WTC11 (cell line): Measurements from ENCODE around the gene PBRM1. TPM values are rescaled to one million over a fixed set of nuclear protein-coding genes. Genes with fewer than 3 reads are reported as not detected.

Experiments used
- ATAC-seq: fragments of 200-7000 bp; cut with Tn5 transposase; 2 replicates; pipeline ENCODE4 v1.10.0; 2021; ENCODE audit warnings: mild to moderate bottlenecking, moderate library complexity
- CTCF ChIA-PET: fragments of 300-600 bp; sonication (Branson Sonifier 250); formaldehyde crosslinking; loops from one replicate; lab custom pipeline; 2021; ENCODE audit warnings: antibody characterized with exemption; lab: Charles Lee
- POLR2A ChIA-PET: fragments of 350-600 bp; sonication (Branson Sonifier 250); formaldehyde crosslinking; loops from one replicate; lab custom pipeline; 2021; ENCODE audit warnings: antibody characterized with exemption; lab: Charles Lee
- DNase-seq: peaks from one replicate; pipeline ENCODE4 v3.0.0; 2021; ENCODE audit warnings: low spot score
- H3K27ac Mint-ChIP-seq: 2 replicates; pipeline ENCODE4 v1.8.0; 2021; ENCODE audit warnings: mixed read lengths
- H3K27me3 Mint-ChIP-seq: 2 replicates; pipeline ENCODE4 v1.8.0; 2021; ENCODE audit warnings: low read depth, mild to moderate bottlenecking, moderate library complexity, mixed read lengths
- H3K36me3 Mint-ChIP-seq: 2 replicates; pipeline ENCODE4 v1.8.0; 2021; ENCODE audit warnings: mixed read lengths
- H3K4me1 Mint-ChIP-seq: 2 replicates; pipeline ENCODE4 v1.8.0; 2022; ENCODE audit warnings: mixed read lengths
- H3K4me3 Mint-ChIP-seq: 2 replicates; pipeline ENCODE4 v1.8.0; 2021; ENCODE audit warnings: mild to moderate bottlenecking, moderate library complexity, mixed read lengths
- H3K9me3 Mint-ChIP-seq: 2 replicates; pipeline ENCODE4 v1.8.0; 2021; ENCODE audit warnings: mixed read lengths
- ATF1 ChIP-seq: sonication (generic); formaldehyde crosslinking; IDR thresholded peaks from 2 replicates; pipeline ENCODE4 v1.8.1; 2023; ENCODE audit warnings: mild to moderate bottlenecking, moderate library complexity, missing genetic modification reagents
- CREM ChIP-seq: sonication (generic); formaldehyde crosslinking; IDR thresholded peaks from 2 replicates; pipeline ENCODE4 v1.8.1; 2022; ENCODE audit warnings: mild to moderate bottlenecking, missing genetic modification reagents, moderate library complexity
- CTCF ChIP-seq: fragments of 200-600 bp; IDR thresholded peaks from 2 replicates; pipeline ENCODE4 v1.8.0; 2022; ENCODE audit warnings: antibody characterized with exemption
- E2F4 ChIP-seq: sonication (generic); formaldehyde crosslinking; IDR thresholded peaks from 2 replicates; pipeline ENCODE4 v1.8.1; 2022; ENCODE audit warnings: low read depth, mild to moderate bottlenecking, moderate library complexity, missing genetic modification reagents, borderline replicate concordance
- FOXJ3 ChIP-seq: sonication (generic); formaldehyde crosslinking; IDR thresholded peaks from 2 replicates; pipeline ENCODE4 v1.9.0; 2021; ENCODE audit warnings: missing genetic modification reagents, mild to moderate bottlenecking, borderline replicate concordance
- IRF1 ChIP-seq: sonication (generic); formaldehyde crosslinking; IDR thresholded peaks from 2 replicates; pipeline ENCODE4 v1.8.0; 2023; ENCODE audit warnings: missing genetic modification reagents
- IRF2 ChIP-seq: sonication (generic); formaldehyde crosslinking; IDR thresholded peaks from 2 replicates; pipeline ENCODE4 v1.8.0; 2022; ENCODE audit warnings: low read depth, missing genetic modification reagents, borderline replicate concordance
- MLX ChIP-seq: sonication (generic); formaldehyde crosslinking; IDR thresholded peaks from 2 replicates; pipeline ENCODE4 v1.8.1; 2023; ENCODE audit warnings: mild to moderate bottlenecking, missing genetic modification reagents, moderate library complexity
- NFE2L1 ChIP-seq: sonication (generic); formaldehyde crosslinking; IDR thresholded peaks from 2 replicates; pipeline ENCODE4 v1.8.1; 2023; ENCODE audit warnings: missing genetic modification reagents
- SMAD3 ChIP-seq: sonication (generic); formaldehyde crosslinking; IDR thresholded peaks from 2 replicates; pipeline ENCODE4 v1.8.0; 2022; ENCODE audit warnings: missing genetic modification reagents, mild to moderate bottlenecking, borderline replicate concordance
- TEAD1 ChIP-seq: sonication (generic); formaldehyde crosslinking; IDR thresholded peaks from 2 replicates; pipeline ENCODE4 v1.8.0; 2022; ENCODE audit warnings: mild to moderate bottlenecking, missing genetic modification reagents
- TEAD4 ChIP-seq: sonication (generic); formaldehyde crosslinking; IDR thresholded peaks from 2 replicates; pipeline ENCODE4 v1.8.0; 2022; ENCODE audit warnings: mild to moderate bottlenecking, missing genetic modification reagents
- TP53 ChIP-seq: sonication (generic); formaldehyde crosslinking; IDR thresholded peaks from 2 replicates; pipeline ENCODE4 v1.8.1; 2023; ENCODE audit warnings: mild to moderate bottlenecking, missing genetic modification reagents
- ZNF425 ChIP-seq: fragments of 250-450 bp; sonication (Bioruptor Pico); conservative IDR thresholded peaks from 2 replicates; pipeline ENCODE4 v1.9.0; 2021; ENCODE audit warnings: mild to moderate bottlenecking
- total RNA-seq: library from RNA; stranded (reverse); gene quantifications from 3 replicates; pipeline ENCODE4 v1.2.3, GENCODE V29; 2021
- TF ChIP-seq, protein P1 (sequence below): sonication (generic); formaldehyde crosslinking; IDR thresholded peaks from 2 replicates; pipeline ENCODE4 v1.8.1; 2022; ENCODE audit warnings: missing genetic modification reagents, borderline replicate concordance
- TF ChIP-seq, protein P2 (sequence below): sonication (generic); formaldehyde crosslinking; IDR thresholded peaks from 2 replicates; pipeline ENCODE4 v1.8.0; 2022; ENCODE audit warnings: mild to moderate bottlenecking, missing genetic modification reagents
- TF ChIP-seq, protein P3 (sequence below): sonication (generic); formaldehyde crosslinking; IDR thresholded peaks from 2 replicates; pipeline ENCODE4 v1.8.0; 2022; ENCODE audit warnings: mild to moderate bottlenecking, missing genetic modification reagents

Gene PBRM1
- total RNA-seq, 1 experiment from 2014 or later = 48.8 TPM

DNA sequence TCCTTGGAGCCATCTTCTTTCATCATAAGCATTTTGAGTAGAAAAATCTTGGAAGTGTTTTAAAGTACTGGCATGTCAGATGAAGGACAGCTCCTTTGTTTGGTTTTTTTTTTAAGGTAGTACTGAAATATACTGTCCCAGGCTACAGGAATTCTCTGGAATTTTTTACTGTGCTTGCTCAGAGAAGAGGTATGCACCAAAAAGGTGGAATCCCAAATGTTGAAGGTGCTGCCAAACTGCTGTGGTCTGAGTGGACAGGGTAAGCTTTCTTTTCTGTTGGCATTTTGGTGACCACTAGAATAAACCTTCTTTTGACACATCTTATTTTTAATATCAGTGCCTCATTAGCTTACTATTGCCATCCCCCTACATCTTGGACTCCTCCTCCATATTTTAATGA, 7.4 kb upstream of the PBRM1 start:
- no peak overlapping the region for H3K4me3 Mint-ChIP-seq
- ATAC-seq (no peak), DNase-seq (no peak)
- no peak for TF ChIP-seq MLX (CRISPR knock-in tag)
- no peak for TF ChIP-seq IRF2 (CRISPR knock-in tag)
- no peak for TF ChIP-seq CREM (CRISPR knock-in tag)
- TF ChIP-seq, protein P1, sequence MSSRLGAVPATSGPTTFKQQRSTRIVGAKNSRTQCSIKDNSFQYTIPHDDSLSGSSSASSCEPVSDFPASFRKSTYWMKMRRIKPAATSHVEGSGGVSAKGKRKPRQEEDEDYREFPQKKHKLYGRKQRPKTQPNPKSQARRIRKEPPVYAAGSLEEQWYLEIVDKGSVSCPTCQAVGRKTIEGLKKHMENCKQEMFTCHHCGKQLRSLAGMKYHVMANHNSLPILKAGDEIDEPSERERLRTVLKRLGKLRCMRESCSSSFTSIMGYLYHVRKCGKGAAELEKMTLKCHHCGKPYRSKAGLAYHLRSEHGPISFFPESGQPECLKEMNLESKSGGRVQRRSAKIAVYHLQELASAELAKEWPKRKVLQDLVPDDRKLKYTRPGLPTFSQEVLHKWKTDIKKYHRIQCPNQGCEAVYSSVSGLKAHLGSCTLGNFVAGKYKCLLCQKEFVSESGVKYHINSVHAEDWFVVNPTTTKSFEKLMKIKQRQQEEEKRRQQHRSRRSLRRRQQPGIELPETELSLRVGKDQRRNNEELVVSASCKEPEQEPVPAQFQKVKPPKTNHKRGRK (CRISPR knock-in tag) = no peak
- no peak for TF ChIP-seq SMAD3 (CRISPR knock-in tag)
- TF ChIP-seq, protein P2, sequence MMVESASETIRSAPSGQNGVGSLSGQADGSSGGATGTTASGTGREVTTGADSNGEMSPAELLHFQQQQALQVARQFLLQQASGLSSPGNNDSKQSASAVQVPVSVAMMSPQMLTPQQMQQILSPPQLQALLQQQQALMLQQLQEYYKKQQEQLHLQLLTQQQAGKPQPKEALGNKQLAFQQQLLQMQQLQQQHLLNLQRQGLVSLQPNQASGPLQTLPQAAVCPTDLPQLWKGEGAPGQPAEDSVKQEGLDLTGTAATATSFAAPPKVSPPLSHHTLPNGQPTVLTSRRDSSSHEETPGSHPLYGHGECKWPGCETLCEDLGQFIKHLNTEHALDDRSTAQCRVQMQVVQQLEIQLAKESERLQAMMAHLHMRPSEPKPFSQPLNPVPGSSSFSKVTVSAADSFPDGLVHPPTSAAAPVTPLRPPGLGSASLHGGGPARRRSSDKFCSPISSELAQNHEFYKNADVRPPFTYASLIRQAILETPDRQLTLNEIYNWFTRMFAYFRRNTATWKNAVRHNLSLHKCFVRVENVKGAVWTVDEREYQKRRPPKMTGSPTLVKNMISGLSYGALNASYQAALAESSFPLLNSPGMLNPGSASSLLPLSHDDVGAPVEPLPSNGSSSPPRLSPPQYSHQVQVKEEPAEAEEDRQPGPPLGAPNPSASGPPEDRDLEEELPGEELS (CRISPR knock-in tag) = no peak
- no peak for TF ChIP-seq TEAD4
- TF ChIP-seq E2F4 (CRISPR knock-in tag) = no peak
- TF ChIP-seq, protein P3, sequence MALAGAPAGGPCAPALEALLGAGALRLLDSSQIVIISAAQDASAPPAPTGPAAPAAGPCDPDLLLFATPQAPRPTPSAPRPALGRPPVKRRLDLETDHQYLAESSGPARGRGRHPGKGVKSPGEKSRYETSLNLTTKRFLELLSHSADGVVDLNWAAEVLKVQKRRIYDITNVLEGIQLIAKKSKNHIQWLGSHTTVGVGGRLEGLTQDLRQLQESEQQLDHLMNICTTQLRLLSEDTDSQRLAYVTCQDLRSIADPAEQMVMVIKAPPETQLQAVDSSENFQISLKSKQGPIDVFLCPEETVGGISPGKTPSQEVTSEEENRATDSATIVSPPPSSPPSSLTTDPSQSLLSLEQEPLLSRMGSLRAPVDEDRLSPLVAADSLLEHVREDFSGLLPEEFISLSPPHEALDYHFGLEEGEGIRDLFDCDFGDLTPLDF (CRISPR knock-in tag) = no peak
- no peak for TF ChIP-seq ATF1 (CRISPR knock-in tag)
- no peak for TF ChIP-seq IRF1 (CRISPR knock-in tag)
- TF ChIP-seq TP53 = no peak
- no peak for TF ChIP-seq ZNF425
- TF ChIP-seq FOXJ3 (CRISPR knock-in tag) = no peak
- TF ChIP-seq CTCF = no peak
- no peak for TF ChIP-seq TEAD1 (CRISPR knock-in tag)
- TF ChIP-seq NFE2L1 (CRISPR knock-in tag) = no peak
- H3K27ac Mint-ChIP-seq = no peak overlapping the region
- CTCF ChIA-PET = interaction anchor here (0.8 kb wide), 1 partner anchor 99 kb away, joined by 3 read pairs; no protein-coding TSS in a partner anchor
- peaks cover 90% of the 10 kb centered on the region for H3K36me3 Mint-ChIP-seq
- peaks cover 3% of the 10 kb centered on the region; the same call in 1 of the 2 replicates for H3K4me1 Mint-ChIP-seq
- no peaks in the 10 kb centered on the region for H3K27me3 Mint-ChIP-seq
- H3K9me3 Mint-ChIP-seq = no peaks in the 10 kb centered on the region
- POLR2A ChIA-PET = interaction anchor here (0.7 kb wide), 1 partner anchor 17 kb away, joined by 3 read pairs; no protein-coding TSS in a partner anchor
